Adipose tissue (tissue), 3 donors: Measurements from ENCODE around the gene SLC15A1. TPM values are rescaled to one million over a fixed set of nuclear protein-coding genes. Genes with fewer than 3 reads are reported as not detected.

Experiments used
- H3K27ac ChIP-seq: one replicate; pipeline ENCODE4 v1.5.1; 2013; ENCODE audit warnings: low read depth, low read length
- WGBS, 3 donors: extraction: QIAGEN DNeasy Blood & Tissue Kit; methylation state at CpG; one replicate each; pipeline ENCODE4 v1.1.7; 2013; 5-methylcytosine and 5-hydroxymethylcytosine counted together
- polyA plus RNA-seq, 3 donors: library from polyadenylated mRNA; stranded (reverse); fragments of 200-250 nt; gene quantifications; one replicate each; pipeline ENCODE4 v1.2.3, GENCODE V29; 2013
- donor health status: healthy with polysubstance abuse.
- donor health status: Bipolar disorder and iron deficiency.
- donor health status: healthy.

SLC15A1 gene, protein sequence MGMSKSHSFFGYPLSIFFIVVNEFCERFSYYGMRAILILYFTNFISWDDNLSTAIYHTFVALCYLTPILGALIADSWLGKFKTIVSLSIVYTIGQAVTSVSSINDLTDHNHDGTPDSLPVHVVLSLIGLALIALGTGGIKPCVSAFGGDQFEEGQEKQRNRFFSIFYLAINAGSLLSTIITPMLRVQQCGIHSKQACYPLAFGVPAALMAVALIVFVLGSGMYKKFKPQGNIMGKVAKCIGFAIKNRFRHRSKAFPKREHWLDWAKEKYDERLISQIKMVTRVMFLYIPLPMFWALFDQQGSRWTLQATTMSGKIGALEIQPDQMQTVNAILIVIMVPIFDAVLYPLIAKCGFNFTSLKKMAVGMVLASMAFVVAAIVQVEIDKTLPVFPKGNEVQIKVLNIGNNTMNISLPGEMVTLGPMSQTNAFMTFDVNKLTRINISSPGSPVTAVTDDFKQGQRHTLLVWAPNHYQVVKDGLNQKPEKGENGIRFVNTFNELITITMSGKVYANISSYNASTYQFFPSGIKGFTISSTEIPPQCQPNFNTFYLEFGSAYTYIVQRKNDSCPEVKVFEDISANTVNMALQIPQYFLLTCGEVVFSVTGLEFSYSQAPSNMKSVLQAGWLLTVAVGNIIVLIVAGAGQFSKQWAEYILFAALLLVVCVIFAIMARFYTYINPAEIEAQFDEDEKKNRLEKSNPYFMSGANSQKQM
- 1 to 10 TPM in 1 of 3 donors, under 1 TPM in 1, not detected in 1; 0.09 to 1.8 TPM for polyA plus RNA-seq

GRCh38 chr13:98752467-98753290 lies at the start of gene SLC15A1:
TSS of gene SLC15A1 (minus strand) at chr13:98752672. CDS start at chr13:98752598, 74 bp downstream.
- WGBS, 3 donors, result 6 to 9% (median 9%) methylated on average over 54 to 59 of the region's 59 CpGs
- no peak within 1 kb of the TSS for H3K27ac ChIP-seq

DNA sequence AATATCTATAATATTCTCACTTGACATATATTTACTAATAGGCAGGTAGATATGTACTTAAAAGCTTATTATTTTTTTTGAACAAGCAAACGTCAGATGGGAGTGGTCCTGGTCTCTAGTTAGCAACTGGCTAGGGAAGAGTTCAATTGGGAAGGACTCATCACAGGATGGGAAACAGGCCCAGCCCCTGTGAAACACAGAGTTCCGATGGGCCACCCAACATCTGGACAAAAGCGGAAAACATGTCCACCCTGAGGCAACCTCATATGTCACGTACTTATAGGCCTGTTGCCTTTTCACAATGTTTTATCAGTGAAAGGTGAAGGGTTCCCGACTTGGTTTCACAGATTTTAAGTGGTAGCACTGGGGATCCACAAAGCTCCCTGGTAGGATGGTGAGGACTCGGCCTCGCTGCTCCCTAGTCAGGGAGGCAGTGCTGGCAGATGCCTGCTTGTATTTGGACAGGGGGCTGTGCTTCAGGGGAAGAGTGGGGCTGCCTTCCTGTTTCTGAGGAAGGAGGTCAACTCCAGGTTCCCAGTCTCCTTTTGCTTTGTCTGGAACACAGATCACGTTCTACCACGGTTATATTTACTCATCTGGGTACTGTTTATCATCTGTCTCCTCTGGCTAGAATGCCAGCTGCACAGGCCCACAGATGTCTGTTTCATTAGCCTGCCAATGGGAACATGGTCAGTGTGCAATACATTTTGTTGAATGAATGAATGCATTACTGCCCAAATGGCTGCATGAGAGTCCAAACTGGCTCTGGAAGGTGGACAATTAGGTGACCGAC lies 49.4 kb upstream of the SLC15A1 start:
- 70 to 81% (median 77%) methylated on average over 10 of the region's 10 CpGs for WGBS, 3 donors
- H3K27ac ChIP-seq, result no peak overlapping the region

GRCh38 chr13:98800078-98800477 lies 47.6 kb upstream of the SLC15A1 start:
- 92% methylated on average over 14 of the region's 14 CpGs for WGBS, 3 donors
- no peak overlapping the region for H3K27ac ChIP-seq

DNA sequence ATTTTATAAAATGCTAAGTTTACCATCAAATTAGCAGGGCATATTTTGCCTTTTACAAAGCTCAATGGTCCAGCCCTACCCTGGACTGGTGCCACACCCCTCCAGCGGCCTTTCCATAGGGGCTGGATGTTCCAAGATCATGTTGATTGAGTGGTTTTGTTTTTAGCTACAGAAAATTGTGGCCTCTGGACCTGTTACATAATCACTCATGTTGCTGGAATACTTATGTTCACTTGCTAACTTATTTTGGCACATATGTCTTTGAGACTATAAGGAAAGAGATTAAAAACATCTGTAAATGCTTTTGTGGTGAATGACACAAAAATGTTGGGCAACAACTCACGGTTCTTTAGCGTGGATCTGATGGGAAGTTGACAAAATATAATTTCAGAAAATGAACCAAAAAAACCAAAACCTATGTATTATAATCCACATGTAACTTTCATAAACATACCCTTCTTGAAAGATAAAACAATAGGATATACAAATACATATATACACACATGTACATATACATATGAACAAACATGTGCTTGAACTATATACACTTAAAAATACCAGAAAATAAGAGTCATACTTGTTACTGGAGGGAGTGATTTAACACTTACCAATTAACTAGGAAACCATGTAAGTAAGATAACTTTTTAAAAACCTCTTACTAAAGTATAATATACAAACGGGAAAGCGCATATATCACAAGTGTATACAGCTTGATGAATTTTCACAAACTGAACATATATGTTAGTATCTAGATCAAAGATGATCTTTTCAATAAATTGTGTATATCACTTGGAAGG lies 46.6 kb upstream of the SLC15A1 start:
- WGBS, 3 donors, result 64 to 85% (median 67%) methylated on average over 5 of the region's 5 CpGs
- no peak overlapping the region for H3K27ac ChIP-seq

GRCh38 chr13:98797456-98797855 lies 45.0 kb upstream of the SLC15A1 start:
- no peak overlapping the region for H3K27ac ChIP-seq
- 89 to 96% (median 95%) methylated on average over 6 of the region's 6 CpGs for WGBS, 3 donors

- no peak overlapping the region for H3K27ac ChIP-seq
- WGBS, 3 donors, result 91 to 94% (median 94%) methylated on average over 10 of the region's 10 CpGs
Measured at GRCh38 chr13:98796798-98797197, 44.3 kb upstream of the SLC15A1 start.

DNA sequence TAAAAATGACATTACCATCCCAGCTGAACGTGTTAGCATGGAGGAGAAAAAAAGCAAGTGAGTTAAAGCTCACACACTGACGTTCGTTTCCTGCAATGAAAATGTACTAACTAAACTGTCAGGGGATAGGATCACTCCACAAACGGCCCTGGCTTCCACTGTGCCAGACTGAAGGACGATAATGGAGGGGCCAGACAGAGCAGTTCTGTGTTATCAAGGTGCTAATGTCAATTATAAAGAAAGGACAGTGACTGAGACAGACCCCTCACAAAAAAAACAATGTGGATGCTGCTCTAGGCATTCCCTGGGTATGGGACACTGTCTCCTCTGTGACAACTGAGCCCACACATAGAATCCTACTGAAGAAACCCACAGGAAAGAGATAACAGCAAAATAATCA lies 43.7 kb upstream of the SLC15A1 start:
- no peak overlapping the region for H3K27ac ChIP-seq
- WGBS, 3 donors, result 87 to 91% (median 90%) methylated on average over 5 of the region's 5 CpGs

DNA sequence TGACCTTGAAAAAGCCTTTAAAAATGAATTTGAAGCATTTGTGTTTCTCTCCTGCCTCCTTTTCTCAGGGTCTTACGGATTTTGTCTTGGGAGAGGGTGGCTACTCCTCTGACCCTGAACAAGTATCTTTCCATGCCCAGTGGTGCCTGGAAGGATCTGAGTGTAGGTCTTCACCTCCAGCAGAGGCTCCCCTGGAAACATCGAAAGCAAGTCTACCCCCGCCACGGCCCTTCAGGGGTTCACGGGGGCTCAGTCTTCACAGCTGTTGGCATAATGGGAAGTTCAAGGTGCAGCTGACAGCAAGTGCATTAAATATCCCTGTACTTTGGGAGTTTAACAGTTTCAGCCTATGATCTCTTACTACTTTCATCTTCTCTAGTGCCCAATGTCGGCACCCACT lies 42.7 kb upstream of the SLC15A1 start:
- no peak overlapping the region for H3K27ac ChIP-seq
- 92 to 95% (median 94%) methylated on average over 6 of the region's 6 CpGs for WGBS, 3 donors

- no peak overlapping the region for H3K27ac ChIP-seq
- WGBS, 3 donors, result 93 to 96% (median 94%) methylated on average over 12 of the region's 12 CpGs
Measured at GRCh38 chr13:98794498-98794897, 42.0 kb upstream of the SLC15A1 start.

GRCh38 chr13:98792785-98793495 lies 40.5 kb upstream of the SLC15A1 start:
- H3K27ac ChIP-seq, result no peak overlapping the region
- 81 to 92% (median 85%) methylated on average over 11 of the region's 11 CpGs for WGBS, 3 donors

DNA sequence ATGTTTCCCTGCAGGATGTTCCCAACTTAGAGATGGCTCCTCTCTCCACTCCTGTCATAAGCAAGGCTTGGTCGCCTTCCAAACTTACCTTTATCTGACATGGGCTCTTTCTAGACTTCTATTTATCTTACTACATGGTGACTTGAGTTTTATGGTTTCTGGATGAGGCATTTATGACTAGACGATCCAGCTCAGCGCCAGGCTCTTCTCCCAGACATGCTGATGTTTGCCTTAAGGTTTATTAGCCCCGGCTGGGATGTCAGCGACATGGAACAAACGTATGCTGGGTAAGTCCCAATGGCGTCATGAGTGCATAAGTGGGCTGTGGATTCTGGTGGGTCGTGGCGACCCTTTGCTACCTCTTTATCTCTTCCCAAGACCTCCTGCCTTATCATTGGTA lies 39.8 kb upstream of the SLC15A1 start:
- H3K27ac ChIP-seq, result no peak overlapping the region
- 78 to 89% (median 89%) methylated on average over 9 of the region's 9 CpGs for WGBS, 3 donors

- H3K27ac ChIP-seq, result no peak overlapping the region
- WGBS, 3 donors, result 90 to 91% (median 90%) methylated on average over 7 of the region's 7 CpGs
Measured at GRCh38 chr13:98791611-98792010, 39.1 kb upstream of the SLC15A1 start.

GRCh38 chr13:98787996-98788395 lies 35.5 kb upstream of the SLC15A1 start:
- WGBS, 3 donors, result 81 to 89% (median 86%) methylated on average over 9 of the region's 9 CpGs
- H3K27ac ChIP-seq, result no peak overlapping the region

GRCh38 chr13:98787173-98787572 lies 34.7 kb upstream of the SLC15A1 start:
- 73 to 81% (median 78%) methylated on average over 10 of the region's 10 CpGs for WGBS, 3 donors
- no peak overlapping the region for H3K27ac ChIP-seq

- WGBS, 3 donors, result 47 to 79% (median 74%) methylated on average over 7 of the region's 7 CpGs
- H3K27ac ChIP-seq, result no peak overlapping the region
Measured at GRCh38 chr13:98786023-98786422, 33.6 kb upstream of the SLC15A1 start.

DNA sequence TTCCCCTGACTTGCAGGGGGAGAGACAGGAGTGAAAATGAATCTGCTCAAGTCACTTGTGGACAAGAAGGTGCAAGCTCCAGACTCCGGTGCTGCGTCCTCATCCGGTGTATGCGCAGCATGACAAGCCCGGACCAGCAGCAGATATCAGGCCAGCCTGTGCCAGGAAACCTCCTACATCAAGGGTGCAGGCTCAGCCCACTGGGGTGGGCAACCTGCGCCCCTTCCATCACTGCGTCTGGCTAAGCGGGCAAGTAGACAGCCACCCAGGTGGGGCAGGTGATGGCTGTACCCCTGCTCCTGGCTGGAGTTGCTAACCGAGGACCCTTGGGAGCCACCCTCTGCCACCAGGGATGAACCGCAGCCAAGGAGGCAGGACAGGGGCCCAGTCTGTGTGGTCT lies 32.9 kb upstream of the SLC15A1 start:
- no peak overlapping the region for H3K27ac ChIP-seq
- WGBS, 3 donors, result 87 to 91% (median 87%) methylated on average over 10 of the region's 10 CpGs

- 70 to 90% (median 72%) methylated on average over 8 of the region's 8 CpGs for WGBS, 3 donors
- H3K27ac ChIP-seq, result no peak overlapping the region
Measured at GRCh38 chr13:98784666-98785065, 32.2 kb upstream of the SLC15A1 start.
